NOMO-1 treated with dmso at 0.1 percent for 144 hours (cell line): ENCODE data around the gene DAZ1.
"Not testable (repeated sequence)": the region's sequence is repeated elsewhere in the genome, so short reads cannot be mapped to it uniquely, and the experiment has no call there.

ENCODE experiments used
- DNase-seq: peaks from one replicate; lab custom pipeline; 2025; ENCODE audit not compliant: unreplicated experiment; lab: John Stamatoyannopoulos, UW

DAZ1 gene

GRCh38 chrY:23198908-23199307 is at the start of gene DAZ1:
DAZ1 (minus strand) TSS chrY:23199008; CDS start chrY:23198800, 208 bp downstream.
- not testable (repeated sequence) for DNase-seq

- not testable (repeated sequence) for DNase-seq
These were observed 20.4 kb upstream of the DAZ1 start, which contains the start of gene DAZ2 for GRCh38 chrY:23219233-23219632. DAZ2 (plus strand) TSS chrY:23219533; CDS start chrY:23219741, 208 bp downstream.

GRCh38 chrY:23210681-23211080 is 11.9 kb upstream of the DAZ1 start:
- not testable (repeated sequence) for DNase-seq

- not testable (repeated sequence) for DNase-seq
These were observed 11.1 kb upstream of the DAZ1 start for GRCh38 chrY:23209802-23210495.

GRCh38 chrY:23207455-23207854 is 8.6 kb upstream of the DAZ1 start:
- not testable (repeated sequence) for DNase-seq
